ENCODE data around the gene GSTCD. TPM values are rescaled to one million over a fixed set of nuclear protein-coding genes. Genes with fewer than 3 reads are reported as not detected.

The GSTCD gene
- total RNA-seq, 2 donors from 2014 or later: 24.7 to 30.6 TPM

- Mint-ChIP-seq H3K9me3 (no peaks in the 10 kb centered on the region), H3K27ac (no peak overlapping the region), H3K36me3 (ENCODE audit: low read depth) (peaks cover 4% of the 10 kb centered on the region), H3K4me3 (no peak overlapping the region), H3K27me3 (ENCODE audit: insufficient read depth) (no peaks in the 10 kb centered on the region), H3K4me1 (no peaks in the 10 kb centered on the region)
- H3K36me3 ChIP-seq (ENCODE audit: control insufficient read depth, insufficient read depth, low read length): peaks cover 3% of the 10 kb centered on the region
- H3K9me3 ChIP-seq (ENCODE audit: control insufficient read depth, low read length): no peaks in the 10 kb centered on the region
- TF ChIP-seq CTCF (conservative IDR thresholded peaks at IDR 0.05): no peak
- WGBS, 2 experiments (ENCODE audit: insufficient coverage in 1 of 2, insufficient read length in 1 of 2): 83 to 94% methylated on average over 2 of the region's 2 CpGs
- H3K27ac ChIP-seq (ENCODE audit: low read depth, low read length): no peak overlapping the region
- H3K27me3 ChIP-seq (ENCODE audit: control insufficient read depth, insufficient read depth, low read length, poor library complexity, severe bottlenecking): no peaks in the 10 kb centered on the region
- no peaks in the 10 kb centered on the region for H3K4me1 ChIP-seq (ENCODE audit: control insufficient read depth, insufficient read depth, low read length)
- no peak overlapping the region for H3K9ac ChIP-seq (ENCODE audit: extremely low read depth, low read length, poor library complexity, severe bottlenecking)
- DNase-seq: no peak
- no peak overlapping the region for H3K4me3 ChIP-seq (ENCODE audit: low read length)
These were observed 71.6 kb downstream of the GSTCD start for GRCh38 chr4:105780176-105780575.

GRCh38 chr4:105784761-105785160 is 76.2 kb downstream of the GSTCD start:
- no peak for DNase-seq
- TF ChIP-seq CTCF (conservative IDR thresholded peaks at IDR 0.05): no peak

GRCh38 chr4:105785792-105786191 is 77.2 kb downstream of the GSTCD start:
- H3K36me3 ChIP-seq (ENCODE audit: control insufficient read depth, insufficient read depth, low read length): no peaks in the 10 kb centered on the region
- no peaks in the 10 kb centered on the region for H3K9me3 ChIP-seq (ENCODE audit: control insufficient read depth, low read length)
- no peak overlapping the region for H3K27ac Mint-ChIP-seq
- no peak overlapping the region for H3K9ac ChIP-seq (ENCODE audit: extremely low read depth, low read length, poor library complexity, severe bottlenecking)
- no peaks in the 10 kb centered on the region for H3K9me3 Mint-ChIP-seq
- H3K27me3 ChIP-seq (ENCODE audit: control insufficient read depth, insufficient read depth, low read length, poor library complexity, severe bottlenecking): no peaks in the 10 kb centered on the region
- H3K4me3 ChIP-seq (ENCODE audit: low read length): no peak overlapping the region
- H3K4me1 Mint-ChIP-seq: no peaks in the 10 kb centered on the region
- TF ChIP-seq CTCF (conservative IDR thresholded peaks at IDR 0.05): no peak
- H3K4me1 ChIP-seq (ENCODE audit: control insufficient read depth, insufficient read depth, low read length): no peaks in the 10 kb centered on the region
- no peaks in the 10 kb centered on the region for H3K27me3 Mint-ChIP-seq (ENCODE audit: insufficient read depth)
- H3K4me3 Mint-ChIP-seq: no peak overlapping the region
- H3K36me3 Mint-ChIP-seq (ENCODE audit: low read depth): peaks cover under 1% of the 10 kb centered on the region
- DNase-seq: no peak
- no peak overlapping the region for H3K27ac ChIP-seq (ENCODE audit: low read depth, low read length)

More at GRCh38 chr4:105784761-105785160, 76.2 kb downstream of the GSTCD start:
- H3K9ac ChIP-seq (ENCODE audit: extremely low read depth, low read length, poor library complexity, severe bottlenecking): no peak overlapping the region
- WGBS, 2 experiments (ENCODE audit: insufficient coverage in 1 of 2, insufficient read length in 1 of 2): 90 to 92% methylated on average over 1 to 2 of the region's 2 CpGs
- H3K27ac ChIP-seq (ENCODE audit: low read depth, low read length): no peak overlapping the region
- Mint-ChIP-seq H3K9me3 (no peaks in the 10 kb centered on the region), H3K36me3 (ENCODE audit: low read depth) (no peaks in the 10 kb centered on the region), H3K27me3 (ENCODE audit: insufficient read depth) (no peaks in the 10 kb centered on the region), H3K4me3 (no peak overlapping the region), H3K27ac (no peak overlapping the region), H3K4me1 (no peaks in the 10 kb centered on the region)
- H3K36me3 ChIP-seq (ENCODE audit: control insufficient read depth, insufficient read depth, low read length): no peaks in the 10 kb centered on the region
- H3K27me3 ChIP-seq (ENCODE audit: control insufficient read depth, insufficient read depth, low read length, poor library complexity, severe bottlenecking): no peaks in the 10 kb centered on the region
- no peaks in the 10 kb centered on the region for H3K4me1 ChIP-seq (ENCODE audit: control insufficient read depth, insufficient read depth, low read length)
- H3K4me3 ChIP-seq (ENCODE audit: low read length): no peak overlapping the region
- H3K9me3 ChIP-seq (ENCODE audit: control insufficient read depth, low read length): no peaks in the 10 kb centered on the region
